ENCODE data around the gene TUFM. TPM values are rescaled to one million over a fixed set of nuclear protein-coding genes. Genes with fewer than 3 reads are reported as not detected.

TUFM gene
- total RNA-seq, 3 donors from 2014 or later: 97.9 to 103 (median 98.4) TPM

DNA sequence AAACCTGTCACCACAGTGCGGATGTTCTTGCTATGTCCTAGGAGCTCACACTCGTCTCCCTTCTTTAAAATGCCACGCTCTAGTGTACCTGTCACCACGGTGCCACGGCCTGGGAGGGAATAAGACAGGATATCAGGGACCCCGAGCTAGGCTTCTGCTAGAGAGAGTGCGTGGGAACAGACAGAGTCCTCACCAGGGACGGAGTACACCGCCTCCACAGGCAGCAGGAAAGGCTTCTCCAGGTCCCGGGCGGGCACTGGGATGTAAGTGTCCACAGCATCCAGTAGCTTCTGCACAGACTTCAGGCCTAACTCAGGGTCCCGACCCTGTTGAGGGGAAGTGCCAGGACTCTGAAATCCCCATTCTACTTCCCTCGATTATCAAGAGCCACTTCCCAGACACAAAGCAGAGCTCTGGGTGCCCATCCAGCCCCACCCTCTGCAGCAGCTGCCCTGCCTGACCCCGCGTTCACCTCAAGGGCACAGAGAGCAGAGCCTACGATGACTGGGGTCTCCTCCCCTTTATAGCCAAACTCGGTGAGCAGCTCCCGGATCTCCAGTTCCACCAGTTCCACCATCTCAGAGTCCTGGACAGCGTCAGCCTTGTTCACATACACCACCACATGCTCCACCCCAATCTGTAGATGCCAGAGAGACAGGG, 1.8 kb downstream of the TUFM start:
- H3K27me3 ChIP-seq: no peaks in the 10 kb centered on the region
- H3K27ac ChIP-seq: no peak overlapping the region
- H3K4me3 ChIP-seq: no peak overlapping the region
- DNase-seq (ENCODE audit: low spot score in 2 of 2): no peak
- TF ChIP-seq POLR2AphosphoS5 (IDR thresholded peaks at IDR 0.05) (no peak), POLR2A (IDR thresholded peaks at IDR 0.05) (no peak)
- TF ChIP-seq, protein P1, sequence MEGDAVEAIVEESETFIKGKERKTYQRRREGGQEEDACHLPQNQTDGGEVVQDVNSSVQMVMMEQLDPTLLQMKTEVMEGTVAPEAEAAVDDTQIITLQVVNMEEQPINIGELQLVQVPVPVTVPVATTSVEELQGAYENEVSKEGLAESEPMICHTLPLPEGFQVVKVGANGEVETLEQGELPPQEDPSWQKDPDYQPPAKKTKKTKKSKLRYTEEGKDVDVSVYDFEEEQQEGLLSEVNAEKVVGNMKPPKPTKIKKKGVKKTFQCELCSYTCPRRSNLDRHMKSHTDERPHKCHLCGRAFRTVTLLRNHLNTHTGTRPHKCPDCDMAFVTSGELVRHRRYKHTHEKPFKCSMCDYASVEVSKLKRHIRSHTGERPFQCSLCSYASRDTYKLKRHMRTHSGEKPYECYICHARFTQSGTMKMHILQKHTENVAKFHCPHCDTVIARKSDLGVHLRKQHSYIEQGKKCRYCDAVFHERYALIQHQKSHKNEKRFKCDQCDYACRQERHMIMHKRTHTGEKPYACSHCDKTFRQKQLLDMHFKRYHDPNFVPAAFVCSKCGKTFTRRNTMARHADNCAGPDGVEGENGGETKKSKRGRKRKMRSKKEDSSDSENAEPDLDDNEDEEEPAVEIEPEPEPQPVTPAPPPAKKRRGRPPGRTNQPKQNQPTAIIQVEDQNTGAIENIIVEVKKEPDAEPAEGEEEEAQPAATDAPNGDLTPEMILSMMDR (IDR thresholded peaks at IDR 0.05): no peak
- H3K36me3 ChIP-seq: peaks cover 7% of the 10 kb centered on the region
- H3K9me3 ChIP-seq: no peaks in the 10 kb centered on the region
- intact Hi-C loops (cut with DNase I; ENCODE audit: low total_unique reads): no loop called here
- H3K4me1 ChIP-seq: peaks cover 7 to 9% of the 10 kb centered on the region in 2 donors

DNA sequence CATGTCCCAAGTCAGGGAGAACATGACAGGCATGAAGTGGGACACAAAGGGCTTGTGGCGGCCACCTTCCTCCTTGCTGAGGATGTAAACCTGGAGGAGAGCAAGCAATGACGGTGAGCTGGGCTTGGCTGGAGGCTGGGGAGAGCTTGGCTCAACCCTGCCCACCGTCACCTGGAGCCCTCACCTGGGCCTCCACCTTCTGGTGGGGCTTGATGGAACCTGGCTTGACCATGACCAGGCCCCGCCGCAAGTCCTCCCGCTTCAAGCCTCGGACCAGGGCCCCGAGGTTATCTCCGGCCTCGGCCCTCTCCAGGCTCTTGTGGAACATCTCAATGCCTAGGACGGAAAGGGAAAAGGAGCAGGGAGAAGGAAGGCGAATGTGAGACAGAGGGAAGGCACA, 2.4 kb downstream of the TUFM start:
- intact Hi-C loops (cut with DNase I; ENCODE audit: low total_unique reads): no loop called here

DNA sequence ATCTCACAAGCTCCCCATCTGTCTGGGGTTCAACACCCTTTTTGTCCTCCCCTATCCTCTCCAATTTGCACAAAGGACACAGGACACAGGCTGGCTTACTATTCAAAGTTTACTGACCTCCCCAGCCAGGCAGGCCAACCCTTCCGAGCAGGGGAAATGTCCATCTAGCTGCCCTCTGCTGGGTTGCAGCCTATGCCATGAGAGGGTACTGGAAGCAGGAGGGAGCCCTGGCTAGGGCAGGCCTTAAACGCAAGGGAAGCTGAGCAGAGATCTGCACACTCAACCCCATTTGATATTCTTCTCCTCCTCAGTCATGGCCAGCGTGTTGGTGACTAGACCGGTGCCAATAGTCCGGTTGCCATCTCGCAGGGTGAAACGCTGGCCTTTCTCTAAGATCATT, 3.5 kb downstream of the TUFM start:
- intact Hi-C loops (cut with DNase I; ENCODE audit: low total_unique reads): no loop called here
- Histone ChIP-seq H3K9me3 (no peaks in the 10 kb centered on the region), H3K4me3 (no peak overlapping the region), H3K4me1 (peaks cover 7 to 9% of the 10 kb centered on the region in 2 donors), H3K27me3 (no peaks in the 10 kb centered on the region), H3K36me3 (peaks cover 7% of the 10 kb centered on the region), H3K27ac (no peak overlapping the region)
- no peak for DNase-seq (ENCODE audit: low spot score in 2 of 2)
- no peak for TF ChIP-seq POLR2A (IDR thresholded peaks at IDR 0.05)
- TF ChIP-seq, protein P1 (IDR thresholded peaks at IDR 0.05): no peak
- no peak for TF ChIP-seq POLR2AphosphoS5 (IDR thresholded peaks at IDR 0.05)

More for the DNA sequence above, 2.4 kb downstream of the TUFM start:
- H3K27me3 ChIP-seq: no peaks in the 10 kb centered on the region
- H3K4me1 ChIP-seq: peaks cover 7 to 9% of the 10 kb centered on the region in 2 donors
- peaks cover 7% of the 10 kb centered on the region for H3K36me3 ChIP-seq
- TF ChIP-seq, protein P1 (IDR thresholded peaks at IDR 0.05): no peak
- TF ChIP-seq POLR2A (IDR thresholded peaks at IDR 0.05) (no peak), POLR2AphosphoS5 (IDR thresholded peaks at IDR 0.05) (no peak)
- no peak overlapping the region for H3K27ac ChIP-seq
- no peak overlapping the region for H3K4me3 ChIP-seq
- no peaks in the 10 kb centered on the region for H3K9me3 ChIP-seq
- no peak for DNase-seq (ENCODE audit: low spot score in 2 of 2)

DNA sequence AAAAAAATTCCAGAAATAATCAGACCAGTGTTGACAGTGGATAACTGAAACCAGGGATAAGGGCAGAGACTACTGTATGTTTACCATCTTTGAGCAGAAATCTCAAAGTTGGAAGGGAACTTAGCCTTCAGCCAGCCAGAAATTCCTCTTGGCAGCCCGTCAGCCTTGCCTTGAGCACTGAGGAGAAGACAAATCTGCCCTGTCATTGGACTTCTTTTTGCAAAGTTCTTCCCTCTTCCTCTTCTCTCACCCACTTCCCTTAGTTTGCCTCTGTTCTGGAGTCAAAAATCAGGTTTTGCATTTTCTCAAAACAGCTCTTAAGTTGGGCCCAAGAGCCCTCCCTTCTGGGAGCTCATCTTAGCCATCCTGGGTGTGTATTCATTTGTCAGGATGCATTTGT, 6.2 kb downstream of the TUFM start:
- no peak for DNase-seq (ENCODE audit: low spot score in 2 of 2)
- Histone ChIP-seq H3K27ac (no peak overlapping the region), H3K4me1 (peaks cover 0 to under 1% of the 10 kb centered on the region in 2 donors), H3K27me3 (no peaks in the 10 kb centered on the region), H3K4me3 (no peak overlapping the region), H3K9me3 (no peaks in the 10 kb centered on the region), H3K36me3 (peaks cover 13% of the 10 kb centered on the region)
- no peak for TF ChIP-seq POLR2AphosphoS5 (IDR thresholded peaks at IDR 0.05)
- TF ChIP-seq, protein P1 (IDR thresholded peaks at IDR 0.05): no peak
- no peak for TF ChIP-seq POLR2A (IDR thresholded peaks at IDR 0.05)
- intact Hi-C loops (cut with DNase I; ENCODE audit: low total_unique reads): no loop called here

DNA sequence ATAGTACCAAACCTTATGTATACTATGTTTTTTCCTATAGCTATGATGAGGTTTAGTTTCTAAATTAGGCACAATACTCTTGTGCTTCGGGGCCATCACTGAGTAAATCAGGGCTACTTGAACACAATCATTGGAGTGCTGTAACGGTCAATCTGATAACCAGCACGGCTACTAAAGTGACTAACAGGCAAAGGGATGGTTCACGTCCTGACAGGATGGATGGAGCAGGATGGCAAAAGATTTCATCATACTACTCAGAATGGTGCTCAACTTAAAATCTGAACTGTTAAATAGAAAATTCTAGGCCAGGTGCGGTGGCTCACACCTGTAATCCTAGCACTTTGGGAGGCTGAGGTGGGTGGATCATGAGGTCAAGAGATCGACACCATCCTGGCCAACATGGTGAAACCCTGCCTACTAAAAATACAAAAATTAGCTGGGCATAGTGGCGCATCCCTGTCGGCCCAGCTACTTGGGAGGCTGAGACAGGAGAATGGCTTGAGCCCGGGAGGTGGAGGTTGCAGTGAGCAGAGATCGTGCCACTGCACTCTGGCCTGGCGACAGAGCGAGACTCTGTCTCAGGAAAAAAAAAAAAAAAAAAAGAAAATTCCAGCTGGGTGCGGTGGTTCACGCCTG, 7.0 kb downstream of the TUFM start:
- Histone ChIP-seq H3K27ac (no peak overlapping the region), H3K27me3 (no peaks in the 10 kb centered on the region), H3K4me1 (no peaks in the 10 kb centered on the region), H3K9me3 (no peaks in the 10 kb centered on the region), H3K36me3 (peaks cover 20% of the 10 kb centered on the region), H3K4me3 (no peak overlapping the region)
- intact Hi-C loops (cut with DNase I; ENCODE audit: low total_unique reads): no loop called here
- DNase-seq (ENCODE audit: low spot score in 2 of 2): no peak
- no peak for TF ChIP-seq POLR2AphosphoS5 (IDR thresholded peaks at IDR 0.05)
